HCT116 (cell line): ENCODE data around the gene ARID1A. TPM values are rescaled to one million over a fixed set of nuclear protein-coding genes. Genes with fewer than 3 reads are reported as not detected.
"Not testable (repeated sequence)": the region's sequence is repeated elsewhere in the genome, so short reads cannot be mapped to it uniquely, and the experiment has no call there.

Experiments used
- ATAC-seq: fragments of 200-7000 bp; cut with Tn5 transposase; 2 replicates; pipeline ENCODE4 v1.9.1; 2020; ENCODE audit warnings: mild to moderate bottlenecking, moderate library complexity
- BruUV-seq: library from RNA; stranded (reverse); fragments of 400-500 nt; replicated peaks from 2 replicates; lab custom pipeline; 2021; lab: Mats Ljungman, UMichigan
- CTCF ChIA-PET: fragments of 300-600 bp; sonication (Branson Sonifier 250); formaldehyde crosslinking; loops from one replicate; lab custom pipeline; 2021; ENCODE audit warnings: antibody characterized with exemption; lab: Charles Lee
- POLR2A ChIA-PET: fragments of 300-600, 350-600 bp; sonication (Branson Sonifier 250); formaldehyde crosslinking; loops from one replicate; lab custom pipeline; 2021; ENCODE audit warnings: antibody characterized with exemption; lab: Charles Lee
- RAD21 ChIA-PET, 2 experiments: fragments of 300-600 bp; sonication (Branson Sonifier 250); formaldehyde crosslinking; loops; one replicate each; lab custom pipeline; 2023; ENCODE audit warnings: low total read pairs in 2 of 2; ENCODE audit not compliant: uncharacterized antibody in 2 of 2, unreplicated experiment in 2 of 2, low non-redundant PET in 1 of 2; lab: Charles Lee
- DNase-seq: peaks from one replicate; pipeline ENCODE4 v3.0.0-alpha.2; 2010; ENCODE audit warnings: low read depth, low spot score
- H2AFZ ChIP-seq: fragments of 200-600 bp; shearing (Covaris generic), sonication (generic); 2 replicates; pipeline ENCODE4 v1.6.1; 2017; ENCODE audit warnings: low read depth, mixed run types, mixed read lengths, antibody characterized with exemption, low read length; ENCODE audit not compliant: poor library complexity, severe bottlenecking
- H3K27ac ChIP-seq: 2 replicates; pipeline ENCODE4 v1.5.1; 2012; ENCODE audit warnings: low read depth, low read length
- H3K27me3 ChIP-seq: fragments of 200-600 bp; sonication (generic); 2 replicates; pipeline ENCODE4 v1.6.1; 2016; ENCODE audit warnings: mixed run types, low read length, mixed read lengths; ENCODE audit not compliant: insufficient read depth
- H3K36me3 ChIP-seq, 2 experiments: fragments of 200-500 bp in 1 of 2; fragments of 200-600 bp in 1 of 2; sonication (Bioruptor generic) in 1 of 2; sonication (generic) in 1 of 2; 2 replicates each; pipeline versions ENCODE4 v1.5.1 to v1.6.1; 2014 to 2016; ENCODE audit warnings: low read length in 2 of 2, inconsistent platforms in 1 of 2, mixed read lengths in 1 of 2, mixed run types in 1 of 2; ENCODE audit not compliant: insufficient read depth in 2 of 2, control insufficient read depth in 1 of 2
- H3K4me1 ChIP-seq, 2 experiments: fragments of 200-600 bp in 1 of 2; sonication (generic) in 1 of 2; 2 replicates each; pipeline versions ENCODE4 v1.5.1 to v1.6.1; 2012 to 2017; ENCODE audit warnings: low read length in 2 of 2, inconsistent platforms in 1 of 2, mild to moderate bottlenecking in 1 of 2, mixed read lengths in 1 of 2, mixed run types in 1 of 2, moderate library complexity in 1 of 2; ENCODE audit not compliant: insufficient read depth in 2 of 2, control insufficient read depth in 1 of 2
- H3K4me2 ChIP-seq: fragments of 200-600 bp; sonication (generic); 2 replicates; pipeline ENCODE4 v1.6.1; 2017; ENCODE audit warnings: mixed run types, low read length, mixed read lengths
- H3K4me3 ChIP-seq, 2 experiments: fragments of 200-600 bp in 1 of 2; sonication (generic) in 1 of 2; replicated peaks in 1 of 2; 2 replicates each; pipeline ENCODE4 v1.5.1; 2011 to 2016; ENCODE audit warnings: low read length in 2 of 2, control low read depth in 1 of 2, low read depth in 1 of 2, mild to moderate bottlenecking in 1 of 2, mixed read lengths in 1 of 2, mixed run types in 1 of 2
- H3K79me2 ChIP-seq: fragments of 200-600 bp; sonication (generic); 2 replicates; pipeline ENCODE4 v1.6.1; 2017; ENCODE audit warnings: mild to moderate bottlenecking, mixed run types, low read length, moderate library complexity, mixed read lengths; ENCODE audit not compliant: insufficient read depth
- H3K9ac ChIP-seq: fragments of 200-600 bp; sonication (generic); 2 replicates; pipeline ENCODE4 v1.6.1; 2016; ENCODE audit warnings: low read length, mixed read lengths
- H3K9me2 ChIP-seq: fragments of 200-600 bp; sonication (generic), shearing (Covaris generic); 2 replicates; pipeline ENCODE4 v1.6.1; 2017; ENCODE audit warnings: mixed run types, mild to moderate bottlenecking, moderate library complexity; ENCODE audit not compliant: insufficient read depth
- H3K9me3 ChIP-seq, 2 experiments: fragments of 200-500 bp in 1 of 2; fragments of 200-600 bp in 1 of 2; sonication (Bioruptor generic) in 1 of 2; sonication (generic) in 1 of 2; 2 replicates each; pipeline ENCODE4 v1.6.1; 2014 to 2017; ENCODE audit warnings: low read length in 2 of 2, mixed read lengths in 2 of 2, inconsistent platforms in 1 of 2, low read depth in 1 of 2, mild to moderate bottlenecking in 1 of 2, mixed run types in 1 of 2, moderate library complexity in 1 of 2; ENCODE audit not compliant: control insufficient read depth in 1 of 2, insufficient read depth in 1 of 2
- H4K20me1 ChIP-seq: fragments of 200-600 bp; sonication (generic), shearing (Covaris generic); 2 replicates; pipeline ENCODE4 v1.6.1; 2017; ENCODE audit warnings: mixed run types, mild to moderate bottlenecking, moderate library complexity; ENCODE audit not compliant: insufficient read depth
- ATF3 ChIP-seq: IDR thresholded peaks from 2 replicates; pipeline ENCODE4 v1.6.1; 2012
- CBX3 ChIP-seq: IDR thresholded peaks from 2 replicates; pipeline ENCODE4 v1.6.1; 2012; ENCODE audit warnings: low read depth
- CEBPB ChIP-seq: IDR thresholded peaks from 2 replicates; pipeline ENCODE4 v1.6.1; 2012; ENCODE audit warnings: low read depth
- ELF1 ChIP-seq: IDR thresholded peaks from 2 replicates; pipeline ENCODE4 v1.6.1; 2012; ENCODE audit warnings: low read depth, borderline replicate concordance
- EZH2phosphoT487 ChIP-seq: fragments of 200-600 bp; IDR thresholded peaks from 2 replicates; pipeline ENCODE4 v1.6.1; 2018; ENCODE audit warnings: antibody characterized with exemption, borderline replicate concordance
- FOSL1 ChIP-seq: IDR thresholded peaks from 2 replicates; pipeline ENCODE4 v1.6.1; 2012; ENCODE audit warnings: low read depth
- POLR2A ChIP-seq: IDR thresholded peaks from 2 replicates; pipeline ENCODE4 v1.7.0; 2011; ENCODE audit warnings: borderline replicate concordance; ENCODE audit not compliant: insufficient read depth, insufficient read length; ENCODE audit errors: extremely low read depth
- POLR2AphosphoS5 ChIP-seq: IDR thresholded peaks from 2 replicates; pipeline ENCODE4 v1.6.1; 2011; ENCODE audit warnings: mild to moderate bottlenecking, low read depth, low read length, moderate library complexity
- RAD21 ChIP-seq: IDR thresholded peaks from 2 replicates; pipeline ENCODE4 v1.6.1; 2012; ENCODE audit warnings: low read depth, mild to moderate bottlenecking
- SIN3A ChIP-seq: IDR thresholded peaks from 2 replicates; pipeline ENCODE4 v1.6.1; 2012; ENCODE audit warnings: low read depth
- SP1 ChIP-seq: IDR thresholded peaks from 2 replicates; pipeline ENCODE4 v1.6.1; 2012; ENCODE audit warnings: low read depth
- SRF ChIP-seq: IDR thresholded peaks from 2 replicates; pipeline ENCODE4 v1.6.1; 2012; ENCODE audit warnings: low read depth
- TCF7L2 ChIP-seq: IDR thresholded peaks from 2 replicates; pipeline ENCODE4 v1.7.0; 2011; ENCODE audit warnings: borderline replicate concordance, inconsistent platforms; ENCODE audit not compliant: insufficient read depth, insufficient read length; ENCODE audit errors: extremely low read depth
- YY1 ChIP-seq: IDR thresholded peaks from 2 replicates; pipeline ENCODE4 v1.6.1; 2011; ENCODE audit warnings: low read length, low read depth, moderate library complexity, mild to moderate bottlenecking; ENCODE audit not compliant: insufficient replicate concordance; ENCODE audit errors: extremely low read depth
- ZNF274 ChIP-seq: fragments of 200-500 bp; sonication (Bioruptor generic); IDR thresholded peaks from 2 replicates; pipeline ENCODE4 v1.6.1; 2014; ENCODE audit warnings: mild to moderate bottlenecking, low read depth, low read length, inconsistent platforms
- intact Hi-C: fragments of 100-400 bp; cut with micrococcal nuclease; formaldehyde crosslinking; loops from 2 replicates; pipeline ENCODE4 v1.10.0; 2022
- total RNA-seq: library from RNA; stranded (reverse); gene quantifications from one replicate; pipeline ENCODE4 v1.2.1, GENCODE V29; 2021; ENCODE audit not compliant: unreplicated experiment

ARID1A gene
- total RNA-seq, 1 experiment from 2014 or later: 62.8 TPM

- BruUV-seq: no TSS peak
- Histone ChIP-seq H3K36me3 (peaks cover 0 to 3% of the 10 kb centered on the region in 2 experiments; a peak in 2 of 4 replicates), H3K79me2 (peaks cover 100% of the 10 kb centered on the region), H3K27me3 (no peaks in the 10 kb centered on the region), H3K9me2 (no peaks in the 10 kb centered on the region), H3K4me2 (peak overlapping the region; percentile 65), H3K9ac (no peak overlapping the region), H4K20me1 (peaks cover 38% of the 10 kb centered on the region; the same call in 1 of the 2 replicates), H3K4me3 (no peak overlapping the region), H3K4me1 (peaks cover 47 to 72% of the 10 kb centered on the region in 2 experiments), H3K9me3 (no peaks in the 10 kb centered on the region), H3K27ac (peak overlapping the region; percentile 52; the same call in 1 of the 2 replicates), H2AFZ (no peak overlapping the region)
- POLR2A ChIA-PET: no interaction called here
- RAD21 ChIA-PET: no interaction called here
- DNase-seq: no peak
- CTCF ChIA-PET: interaction anchor here (0.8 kb wide), 1 partner anchor 13 kb away, joined by 3 read pairs; no protein-coding TSS in a partner anchor
- ATAC-seq: no peak
- no peak for TF ChIP-seq ATF3
- TF ChIP-seq FOSL1: no peak
- no peak for TF ChIP-seq SIN3A
- TF ChIP-seq CEBPB: no peak
- TF ChIP-seq CBX3: no peak
- no peak for TF ChIP-seq RAD21
- TF ChIP-seq ELF1: no peak
- TF ChIP-seq POLR2AphosphoS5: no peak
- TF ChIP-seq EZH2phosphoT487: no peak
- TF ChIP-seq YY1: no peak
- no peak for TF ChIP-seq SP1
- TF ChIP-seq ZNF274: no peak
- no peak for TF ChIP-seq POLR2A
- TF ChIP-seq TCF7L2: no peak
- no peak for TF ChIP-seq SRF
- intact Hi-C loops: no loop called here
Observed at GRCh38 chr1:26704629-26705028, 8.8 kb downstream of the ARID1A start.

GRCh38 chr1:26705227-26705626, 9.4 kb downstream of the ARID1A start:
- Histone ChIP-seq H3K27ac (peak overlapping the region; percentile 52; the same call in 1 of the 2 replicates), H3K4me2 (peak overlapping the region; percentile 65), H3K4me1 (peaks cover 45 to 66% of the 10 kb centered on the region in 2 experiments), H4K20me1 (peaks cover 33% of the 10 kb centered on the region; the same call in 1 of the 2 replicates), H3K9ac (0 out of 2 replicates have a peak overlapping the region, but pooled peaks have one; percentile 1), H3K79me2 (peaks cover 98% of the 10 kb centered on the region)
- ATAC-seq, RAD21 ChIA-PET, POLR2A ChIA-PET, BruUV-seq, H3K4me3 ChIP-seq, H3K9me3 ChIP-seq, H3K36me3 ChIP-seq, intact Hi-C loops, H3K9me2 ChIP-seq, H3K27me3 ChIP-seq, H2AFZ ChIP-seq, CTCF ChIA-PET, DNase-seq: not testable (repeated sequence)
